HS-27A (cell line): Measurements from ENCODE around the gene C1orf115.
A peak's percentile ranks its signal among the peaks of the same experiment; 100 is the strongest.
"Not testable (repeated sequence)": the region's sequence is repeated elsewhere in the genome, so short reads cannot be mapped to it uniquely, and the experiment has no call there.

Experiments used
- DNase-seq: peaks from one replicate; pipeline ENCODE4 v3.0.0-alpha.2; 2012; ENCODE audit warnings: low read depth, missing footprints

C1orf115 gene

GRCh38 chr1:220726634-220727033 lies 36.5 kb downstream of the C1orf115 start:
- DNase-seq: no peak

- DNase-seq: no peak
These were observed 37.4 kb downstream of the C1orf115 start for GRCh38 chr1:220727519-220727918.

DNA sequence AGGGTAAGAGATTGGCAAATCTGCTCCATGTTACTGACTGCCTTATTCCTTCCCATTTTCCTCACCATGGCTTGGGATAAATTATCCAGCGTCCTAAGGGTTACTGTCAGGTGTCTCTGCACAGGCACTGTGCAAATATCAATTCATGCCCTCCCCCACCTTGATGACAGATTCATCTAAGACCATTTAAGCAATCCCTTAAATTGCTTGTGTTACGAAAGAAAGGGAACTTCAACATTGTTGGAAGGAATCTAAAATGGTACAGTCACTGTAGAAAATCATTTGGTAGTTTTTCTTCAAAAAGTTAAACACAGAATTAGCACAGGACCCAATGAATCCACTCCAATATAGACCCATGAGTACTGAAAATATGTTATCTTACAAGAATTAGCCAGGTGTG lies 40.3 kb downstream of the C1orf115 start:
- DNase-seq: no peak

- DNase-seq: no peak
These were observed 42.0 kb downstream of the C1orf115 start for GRCh38 chr1:220732137-220732536.

DNA sequence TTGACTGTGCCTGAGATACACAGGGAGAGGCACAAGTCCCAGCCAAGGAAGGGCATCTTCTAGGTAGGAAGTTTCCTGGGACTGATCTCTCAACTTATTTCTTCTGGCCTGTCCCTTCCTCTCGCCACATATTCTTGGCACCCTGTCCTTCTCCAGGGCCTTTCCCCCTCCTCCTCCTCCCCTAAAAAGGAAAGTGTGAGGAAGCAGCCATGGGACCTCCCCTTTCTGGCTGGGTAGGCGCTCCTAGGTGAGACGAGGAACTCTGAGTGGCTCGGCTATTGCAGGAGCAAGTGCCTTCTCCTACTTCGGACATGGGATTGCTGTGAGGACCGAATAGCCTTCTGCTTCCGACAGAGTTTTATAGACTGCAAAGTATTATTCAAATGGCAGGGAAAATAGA lies 42.5 kb downstream of the C1orf115 start:
- no peak for DNase-seq

- DNase-seq: peak; percentile 69
These were observed 43.0 kb downstream of the C1orf115 start for GRCh38 chr1:220733086-220733601.

DNA sequence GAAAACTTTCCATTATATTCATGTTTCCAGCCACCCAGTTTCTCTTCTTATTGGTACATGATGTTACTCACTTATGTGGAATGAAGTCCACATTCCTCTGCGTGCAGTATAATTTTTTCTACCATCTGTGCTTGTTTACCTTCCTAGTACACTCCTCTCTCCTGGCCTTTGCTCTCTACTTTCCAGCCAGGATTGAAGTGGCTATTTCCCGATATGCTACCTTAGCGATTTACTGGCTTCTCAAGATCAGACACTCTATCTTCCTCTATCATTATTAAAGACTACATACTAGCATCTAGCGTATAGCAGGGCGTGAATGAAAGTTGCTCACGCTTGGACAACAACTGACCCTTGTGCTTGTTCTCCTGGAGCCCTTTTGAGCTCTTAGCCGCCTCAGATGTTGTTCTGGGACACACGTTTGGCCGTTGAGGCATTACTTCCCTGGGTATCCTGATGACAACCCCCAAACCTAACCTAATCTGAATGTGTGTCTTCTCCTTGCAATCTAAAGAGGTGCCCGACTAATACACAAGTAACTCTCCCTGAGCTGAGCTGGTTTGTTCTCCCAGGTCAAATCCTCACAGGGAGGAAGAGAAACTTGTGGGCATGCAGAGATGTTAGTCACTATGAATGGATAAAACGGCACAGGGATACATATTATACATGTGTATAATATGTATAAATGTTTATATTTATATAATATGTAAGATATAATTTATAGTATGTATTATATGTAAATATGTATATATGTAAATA lies 44.6 kb downstream of the C1orf115 start:
- DNase-seq: peak; percentile 59

GRCh38 chr1:220736283-220736682 lies 46.1 kb downstream of the C1orf115 start:
- DNase-seq: not testable (repeated sequence)

DNA sequence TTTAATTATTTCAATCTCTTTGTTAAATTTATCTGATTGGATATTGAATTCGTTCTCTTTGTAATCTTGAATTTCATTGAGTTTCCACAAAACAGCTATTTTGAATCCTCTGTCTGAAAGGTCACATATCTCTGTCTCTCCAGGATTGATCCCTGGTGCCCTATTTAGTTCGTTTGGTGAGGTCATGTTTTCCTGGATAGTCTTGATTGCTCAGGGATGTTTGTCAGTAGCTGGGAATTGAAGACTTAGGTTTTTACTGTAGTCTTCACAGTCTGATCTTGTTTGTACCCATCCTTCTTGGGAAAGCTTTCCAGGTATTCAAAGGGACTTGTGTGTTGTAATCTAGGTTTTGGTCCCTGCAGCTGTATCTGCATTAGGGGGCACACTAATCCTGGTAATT lies 51.2 kb downstream of the C1orf115 start:
- DNase-seq: no peak

DNA sequence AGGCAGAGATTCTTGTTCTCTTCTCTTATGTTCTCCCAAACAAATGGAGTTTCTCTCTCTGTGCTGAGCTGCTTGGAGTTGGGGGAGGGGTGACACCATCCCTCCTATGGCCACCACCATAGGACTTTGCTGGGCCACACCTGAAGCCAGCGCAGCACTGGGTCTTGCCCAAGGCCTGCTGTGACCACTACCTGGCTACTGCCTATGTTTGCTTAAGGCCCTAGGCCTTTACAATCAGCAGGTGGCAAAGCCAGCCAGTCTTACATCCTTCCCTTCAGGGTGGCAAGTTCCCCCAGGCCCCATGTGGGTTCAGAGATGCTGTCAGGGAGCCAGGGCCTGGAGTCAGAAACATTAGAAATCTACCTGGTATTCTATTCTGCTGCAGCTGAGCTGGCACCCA lies 51.7 kb downstream of the C1orf115 start:
- DNase-seq: no peak

GRCh38 chr1:220742520-220742919 lies 52.4 kb downstream of the C1orf115 start:
- DNase-seq: no peak

GRCh38 chr1:220746851-220747250 lies 56.7 kb downstream of the C1orf115 start:
- DNase-seq: no peak

- no peak for DNase-seq
These were observed 57.4 kb downstream of the C1orf115 start for GRCh38 chr1:220747437-220748088.

- no peak for DNase-seq
These were observed 58.1 kb downstream of the C1orf115 start, which contains the start of gene MTARC2 for GRCh38 chr1:220748089-220748934. Gene MTARC2 (plus strand): TSS chr1:220748322. CDS start chr1:220748532, 210 bp downstream.
